ENCODE measurements around the gene HMCN1.

GRCh38 chr1:186125035-186125434, 390.8 kb downstream of the HMCN1 start:
- TF ChIP-seq POLR2A (IDR thresholded peaks at IDR 0.05) (no peak), CTCF (IDR thresholded peaks at IDR 0.05) (no peak)

All from upper lobe of left lung (tissue), 4 donors.